ENCODE data around the gene WRNIP1.

Gene WRNIP1

DNA sequence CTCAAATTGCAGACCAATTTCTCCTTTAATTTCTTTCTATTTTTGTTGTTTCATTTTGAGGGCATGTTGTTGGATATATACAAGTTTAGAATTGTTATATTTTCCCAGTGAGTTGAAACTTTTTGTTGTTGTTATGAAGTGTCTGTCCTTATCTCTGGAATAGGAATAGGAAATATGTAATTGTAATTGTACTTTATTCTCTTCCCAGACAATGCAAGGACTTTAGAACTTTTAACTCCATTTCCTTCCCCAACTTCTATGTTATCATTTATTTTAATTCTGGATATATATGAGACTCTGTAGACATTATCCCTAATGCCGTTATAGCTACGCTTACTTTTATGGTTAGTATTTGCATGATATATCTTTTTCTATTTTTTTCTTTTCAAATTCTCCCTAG lies 64.1 kb downstream of the WRNIP1 start:
- TF ChIP-seq, protein P1, sequence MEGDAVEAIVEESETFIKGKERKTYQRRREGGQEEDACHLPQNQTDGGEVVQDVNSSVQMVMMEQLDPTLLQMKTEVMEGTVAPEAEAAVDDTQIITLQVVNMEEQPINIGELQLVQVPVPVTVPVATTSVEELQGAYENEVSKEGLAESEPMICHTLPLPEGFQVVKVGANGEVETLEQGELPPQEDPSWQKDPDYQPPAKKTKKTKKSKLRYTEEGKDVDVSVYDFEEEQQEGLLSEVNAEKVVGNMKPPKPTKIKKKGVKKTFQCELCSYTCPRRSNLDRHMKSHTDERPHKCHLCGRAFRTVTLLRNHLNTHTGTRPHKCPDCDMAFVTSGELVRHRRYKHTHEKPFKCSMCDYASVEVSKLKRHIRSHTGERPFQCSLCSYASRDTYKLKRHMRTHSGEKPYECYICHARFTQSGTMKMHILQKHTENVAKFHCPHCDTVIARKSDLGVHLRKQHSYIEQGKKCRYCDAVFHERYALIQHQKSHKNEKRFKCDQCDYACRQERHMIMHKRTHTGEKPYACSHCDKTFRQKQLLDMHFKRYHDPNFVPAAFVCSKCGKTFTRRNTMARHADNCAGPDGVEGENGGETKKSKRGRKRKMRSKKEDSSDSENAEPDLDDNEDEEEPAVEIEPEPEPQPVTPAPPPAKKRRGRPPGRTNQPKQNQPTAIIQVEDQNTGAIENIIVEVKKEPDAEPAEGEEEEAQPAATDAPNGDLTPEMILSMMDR (IDR thresholded peaks at IDR 0.05; ENCODE audit: extremely low read depth, missing control alignments) = no peak
- no peak for DNase-seq (ENCODE audit: low spot score)

DNA sequence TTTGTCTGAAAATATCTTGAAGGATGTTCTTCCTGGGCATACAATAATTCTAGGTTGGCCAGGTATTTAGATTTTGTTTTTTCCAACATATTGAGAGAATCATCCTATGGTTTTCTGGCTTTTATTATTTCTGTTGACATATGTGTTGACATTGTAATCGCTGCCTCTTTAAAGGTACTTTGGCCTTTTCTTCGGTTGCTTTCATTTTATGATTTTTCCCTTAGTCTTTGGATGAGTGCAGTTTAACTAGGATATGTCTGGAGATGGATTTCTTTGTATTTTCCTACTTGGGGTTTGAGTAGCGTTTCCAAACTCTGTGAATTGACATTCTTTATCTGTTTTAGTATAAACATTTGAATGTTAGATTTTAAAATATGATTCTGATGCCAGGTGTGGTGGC lies 65.0 kb downstream of the WRNIP1 start:
- TF ChIP-seq, protein P1 (IDR thresholded peaks at IDR 0.05; ENCODE audit: extremely low read depth, missing control alignments) = no peak
- no peak for DNase-seq (ENCODE audit: low spot score)

DNA sequence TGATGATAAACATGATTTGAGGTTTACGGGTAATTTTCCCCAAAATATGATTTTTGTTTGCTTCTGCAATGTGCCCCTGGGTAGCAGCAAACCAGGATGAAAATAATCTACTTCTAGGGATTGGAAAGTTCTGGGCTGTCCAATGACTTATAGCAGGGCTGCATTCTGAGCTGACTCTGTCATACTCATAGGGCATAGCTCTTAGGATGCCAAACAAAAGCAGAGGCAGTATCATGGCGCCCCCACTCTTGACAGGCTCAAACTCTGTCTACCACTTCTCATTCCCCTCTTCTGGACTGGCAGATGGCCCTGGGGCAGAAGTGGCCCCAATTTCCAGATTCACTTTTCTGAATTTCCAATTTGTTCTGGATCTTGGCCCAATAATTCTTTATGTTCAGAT lies 66.2 kb downstream of the WRNIP1 start:
- TF ChIP-seq, protein P1 (IDR thresholded peaks at IDR 0.05; ENCODE audit: extremely low read depth, missing control alignments) = no peak
- no peak for DNase-seq (ENCODE audit: low spot score)

- no peak for DNase-seq (ENCODE audit: low spot score)
- TF ChIP-seq, protein P1 (IDR thresholded peaks at IDR 0.05; ENCODE audit: extremely low read depth, missing control alignments) = no peak
Observed at GRCh38 chr6:2834262-2834661, 69.1 kb downstream of the WRNIP1 start.

Measured in GM20000 (cell line).